Mucosa of descending colon (tissue), 3 donors: Measurements from ENCODE around the gene TUBB6. TPM values are rescaled to one million over a fixed set of nuclear protein-coding genes. Genes with fewer than 3 reads are reported as not detected.

Source experiments
- ATAC-seq: fragments of 200-7000 bp; cut with Tn5 transposase; one replicate; pipeline ENCODE4 v1.9.1; 2020; ENCODE audit warnings: mild to moderate bottlenecking, moderate library complexity
- DNase-seq, 3 donors: peaks; one replicate each; pipeline ENCODE4 v3.0.0-alpha.2; 2020
- H3K36me3 ChIP-seq: fragments of 200-600 bp; one replicate; pipeline ENCODE4 v1.8.0; 2021; ENCODE audit warnings: low read depth, mild to moderate bottlenecking
- H3K4me1 ChIP-seq: fragments of 200-600 bp; one replicate; pipeline ENCODE4 v1.8.0; 2021; ENCODE audit warnings: low read depth, mild to moderate bottlenecking
- H3K4me3 ChIP-seq: fragments of 200-600 bp; one replicate; pipeline ENCODE4 v1.8.0; 2021; ENCODE audit warnings: mild to moderate bottlenecking
- H3K9me3 ChIP-seq: fragments of 200-600 bp; one replicate; pipeline ENCODE4 v1.8.0; 2021; ENCODE audit warnings: mild to moderate bottlenecking
- intact Hi-C, 2 donors: fragments of 100-400 bp; cut with DNase I in 1 of 2; cut with micrococcal nuclease in 1 of 2; formaldehyde crosslinking; loops; one replicate each; pipeline versions ENCODE4 v1.11.0 to v1.11.1; 2022; cut with DNase I, micrococcal nuclease
- total RNA-seq, 3 donors: library from RNA; stranded (reverse); fragmentation: NEBNext Ultra II Directional in 2 of 3; extraction: Animal tissue kit (Norgen Biotek cat#: 25700) in 2 of 3; gene quantifications; one replicate each; pipeline versions ENCODE4 v1.2.1 to v1.2.4, GENCODE V29; 2021 to 2023
- TF ChIP-seq, protein P1 (sequence below): fragments of 200-600 bp; IDR thresholded peaks from one replicate; pipeline ENCODE4 v1.8.0; 2022; ENCODE audit warnings: antibody characterized with exemption, mild to moderate bottlenecking
- donor health status: DM: no; HTN: no; CAD: no; lungs with moderate emphysema.
- donor health status: DM: no; HTN: no; CAD: no.
- donor health status: DM: no; HTN: yes; CAD: no.

The TUBB6 gene
- total RNA-seq, 3 donors from 2014 or later = 9.2 to 116 (median 32.9) TPM

DNA sequence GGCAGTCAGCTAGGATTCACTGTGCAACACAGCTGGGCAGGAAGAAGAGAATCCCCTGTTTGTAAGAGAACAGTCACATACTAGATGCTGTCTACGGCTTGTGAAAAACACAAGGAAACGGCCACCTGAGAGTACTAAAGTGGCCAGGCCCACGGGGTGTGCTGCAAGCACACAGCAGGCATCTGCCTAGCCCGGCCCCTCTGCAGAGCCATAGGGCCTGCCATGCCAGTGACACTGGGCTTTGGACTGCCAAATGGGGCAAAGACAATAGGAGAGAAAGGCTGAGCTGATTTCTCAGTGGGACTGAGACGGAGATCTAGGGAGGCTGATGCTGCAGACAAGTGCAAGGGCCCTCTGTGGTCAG, 10.3 kb downstream of the TUBB6 start:
- Histone ChIP-seq H3K4me3 (no peak overlapping the region), H3K9me3 (no peaks in the 10 kb centered on the region), H3K4me1 (no peaks in the 10 kb centered on the region), H3K36me3 (no peaks in the 10 kb centered on the region)
- peak; percentile 34 for ATAC-seq
- DNase-seq = no peak
- intact Hi-C loops = no loop called here
- TF ChIP-seq, protein P1, sequence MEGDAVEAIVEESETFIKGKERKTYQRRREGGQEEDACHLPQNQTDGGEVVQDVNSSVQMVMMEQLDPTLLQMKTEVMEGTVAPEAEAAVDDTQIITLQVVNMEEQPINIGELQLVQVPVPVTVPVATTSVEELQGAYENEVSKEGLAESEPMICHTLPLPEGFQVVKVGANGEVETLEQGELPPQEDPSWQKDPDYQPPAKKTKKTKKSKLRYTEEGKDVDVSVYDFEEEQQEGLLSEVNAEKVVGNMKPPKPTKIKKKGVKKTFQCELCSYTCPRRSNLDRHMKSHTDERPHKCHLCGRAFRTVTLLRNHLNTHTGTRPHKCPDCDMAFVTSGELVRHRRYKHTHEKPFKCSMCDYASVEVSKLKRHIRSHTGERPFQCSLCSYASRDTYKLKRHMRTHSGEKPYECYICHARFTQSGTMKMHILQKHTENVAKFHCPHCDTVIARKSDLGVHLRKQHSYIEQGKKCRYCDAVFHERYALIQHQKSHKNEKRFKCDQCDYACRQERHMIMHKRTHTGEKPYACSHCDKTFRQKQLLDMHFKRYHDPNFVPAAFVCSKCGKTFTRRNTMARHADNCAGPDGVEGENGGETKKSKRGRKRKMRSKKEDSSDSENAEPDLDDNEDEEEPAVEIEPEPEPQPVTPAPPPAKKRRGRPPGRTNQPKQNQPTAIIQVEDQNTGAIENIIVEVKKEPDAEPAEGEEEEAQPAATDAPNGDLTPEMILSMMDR = no peak

DNA sequence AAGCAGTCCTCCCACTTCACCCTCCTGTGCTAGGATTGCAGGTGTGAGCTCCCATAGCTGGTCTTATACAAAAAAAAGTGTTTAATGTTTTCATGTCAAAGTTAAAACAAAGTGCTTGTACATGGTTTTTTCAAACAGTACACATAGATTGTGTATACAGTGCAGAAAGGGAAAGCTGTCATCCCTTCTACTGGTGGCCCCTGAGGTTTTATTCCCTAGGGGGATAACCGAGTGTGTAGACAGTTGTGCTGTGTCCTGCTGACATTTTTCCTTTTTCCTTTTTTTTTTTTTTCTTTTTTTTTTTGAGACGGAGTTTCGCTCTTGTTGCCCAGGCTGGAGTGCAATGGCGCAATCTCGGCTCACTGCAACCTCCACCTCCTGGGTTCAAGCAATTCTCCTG, 10.8 kb downstream of the TUBB6 start:
- Histone ChIP-seq H3K9me3 (no peaks in the 10 kb centered on the region), H3K36me3 (no peaks in the 10 kb centered on the region), H3K4me1 (no peaks in the 10 kb centered on the region), H3K4me3 (no peak overlapping the region)
- TF ChIP-seq, protein P1 = no peak
- intact Hi-C loops = no loop called here
- no peak for DNase-seq
- ATAC-seq = no peak

DNA sequence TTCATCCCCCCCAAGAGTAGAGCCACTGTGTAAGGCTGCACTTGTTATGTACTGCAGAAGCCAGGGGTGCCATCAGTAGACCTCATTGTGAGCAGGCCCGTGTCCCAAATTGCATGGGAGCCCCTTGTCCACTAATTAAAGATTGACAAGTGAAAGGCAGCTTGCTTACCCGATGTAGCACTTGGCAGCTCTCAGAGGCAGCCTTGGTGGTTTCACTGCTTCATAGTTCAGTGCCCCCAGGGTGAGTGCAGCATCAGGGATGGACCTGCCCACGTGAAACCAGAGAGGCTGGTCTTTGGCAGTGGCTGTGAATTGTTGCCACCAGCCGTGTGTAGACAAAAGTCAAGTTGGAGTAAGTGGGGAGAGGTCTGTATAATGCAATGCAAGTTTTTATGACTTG, 13.3 kb downstream of the TUBB6 start:
- TF ChIP-seq, protein P1 = no peak
- no peak for ATAC-seq
- peaks cover 13% of the 10 kb centered on the region for H3K36me3 ChIP-seq

DNA sequence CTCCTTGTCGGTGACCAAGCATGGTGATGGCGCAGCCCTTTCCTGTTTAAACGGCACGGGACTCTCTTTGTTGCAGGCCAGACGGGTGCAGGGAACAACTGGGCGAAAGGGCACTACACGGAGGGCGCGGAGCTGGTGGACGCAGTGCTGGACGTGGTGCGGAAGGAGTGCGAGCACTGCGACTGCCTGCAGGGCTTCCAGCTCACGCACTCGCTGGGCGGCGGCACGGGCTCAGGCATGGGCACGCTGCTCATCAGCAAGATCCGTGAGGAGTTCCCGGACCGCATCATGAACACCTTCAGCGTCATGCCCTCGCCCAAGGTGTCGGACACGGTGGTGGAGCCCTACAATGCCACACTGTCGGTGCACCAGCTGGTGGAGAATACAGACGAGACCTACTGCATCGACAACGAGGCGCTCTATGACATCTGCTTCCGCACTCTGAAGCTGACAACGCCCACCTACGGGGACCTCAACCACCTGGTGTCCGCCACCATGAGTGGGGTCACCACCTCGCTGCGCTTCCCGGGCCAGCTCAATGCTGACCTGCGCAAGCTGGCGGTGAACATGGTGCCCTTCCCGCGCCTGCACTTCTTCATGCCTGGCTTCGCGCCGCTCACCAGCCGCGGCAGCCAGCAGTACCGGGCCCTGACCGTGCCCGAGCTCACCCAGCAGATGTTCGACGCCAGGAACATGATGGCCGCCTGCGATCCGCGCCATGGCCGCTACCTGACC, 17.1 kb downstream of the TUBB6 start:
- TF ChIP-seq, protein P1 = no peak
- Histone ChIP-seq H3K9me3 (no peaks in the 10 kb centered on the region), H3K4me1 (no peaks in the 10 kb centered on the region), H3K4me3 (no peak overlapping the region), H3K36me3 (peaks cover 13% of the 10 kb centered on the region)
- DNase-seq (no peak), ATAC-seq (no peak)
- intact Hi-C loops = no loop called here

More for the DNA sequence above, 13.3 kb downstream of the TUBB6 start:
- H3K4me3 ChIP-seq = no peak overlapping the region
- no peaks in the 10 kb centered on the region for H3K9me3 ChIP-seq
- intact Hi-C loops = no loop called here
- H3K4me1 ChIP-seq = no peaks in the 10 kb centered on the region
- DNase-seq = no peak

DNA sequence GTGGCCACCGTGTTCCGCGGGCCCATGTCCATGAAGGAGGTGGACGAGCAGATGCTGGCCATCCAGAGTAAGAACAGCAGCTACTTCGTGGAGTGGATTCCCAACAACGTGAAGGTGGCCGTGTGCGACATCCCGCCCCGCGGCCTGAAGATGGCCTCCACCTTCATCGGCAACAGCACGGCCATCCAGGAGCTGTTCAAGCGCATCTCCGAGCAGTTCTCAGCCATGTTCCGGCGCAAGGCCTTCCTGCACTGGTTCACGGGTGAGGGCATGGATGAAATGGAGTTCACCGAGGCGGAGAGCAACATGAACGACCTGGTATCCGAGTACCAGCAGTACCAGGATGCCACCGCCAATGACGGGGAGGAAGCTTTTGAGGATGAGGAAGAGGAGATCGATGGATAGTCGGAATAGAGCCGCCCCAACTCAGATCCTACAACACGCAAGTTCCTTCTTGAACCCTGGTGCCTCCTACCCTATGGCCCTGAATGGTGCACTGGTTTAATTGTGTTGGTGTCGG, 17.7 kb downstream of the TUBB6 start:
- TF ChIP-seq, protein P1 = no peak
- intact Hi-C loops = no loop called here
- ATAC-seq = no peak

More for the DNA sequence above, 17.7 kb downstream of the TUBB6 start:
- Histone ChIP-seq H3K9me3 (no peaks in the 10 kb centered on the region), H3K36me3 (peaks cover 13% of the 10 kb centered on the region), H3K4me1 (no peaks in the 10 kb centered on the region), H3K4me3 (no peak overlapping the region)
- no peak for DNase-seq
